HepG2 (cell line): Measurements from ENCODE around the gene HPCAL1.

Source experiments
- FOXA1 ChIP-seq, 2 experiments: fragments of 450-650 bp in 1 of 2; sonication (generic) in 1 of 2; formaldehyde crosslinking in 1 of 2; IDR thresholded peaks; 2 replicates each; pipeline versions ENCODE4 v1.4.0 to v1.6.1; 2016 to 2020; ENCODE audit warnings: missing genetic modification reagents in 1 of 2
- ZNF362 ChIP-seq: sonication (generic); formaldehyde crosslinking; IDR thresholded peaks from 2 replicates; pipeline ENCODE4 v1.4.0; 2020; ENCODE audit warnings: missing genetic modification reagents, mild to moderate bottlenecking, borderline replicate concordance

- no peak for TF ChIP-seq FOXA1 (IDR thresholded peaks at IDR 0.05)
- TF ChIP-seq FOXA1 (CRISPR knock-in tag; IDR thresholded peaks at IDR 0.05) = no peak
- TF ChIP-seq ZNF362 (CRISPR knock-in tag) = no peak
Observed at GRCh38 chr2:10297191-10297830, 5.4 kb upstream of the HPCAL1 start.
